Muscle layer of colon (tissue), 2 donors: ENCODE results near the gene NHS.

Experiments used
- H3K27ac ChIP-seq: one replicate; pipeline ENCODE4 v1.7.0; 2013; ENCODE audit warnings: low read depth, mild to moderate bottlenecking, low read length, moderate library complexity
- H3K27me3 ChIP-seq, 2 donors: one replicate each; pipeline ENCODE4 v1.7.0; 2013; ENCODE audit warnings: low read length in 2 of 2, mild to moderate bottlenecking in 2 of 2; ENCODE audit not compliant: insufficient read depth in 2 of 2, control insufficient read depth in 1 of 2
- H3K36me3 ChIP-seq: one replicate; pipeline ENCODE4 v1.7.0; 2013; ENCODE audit warnings: mild to moderate bottlenecking, low read length; ENCODE audit not compliant: insufficient read depth
- H3K4me1 ChIP-seq: one replicate; pipeline ENCODE4 v1.7.0; 2013; ENCODE audit warnings: mild to moderate bottlenecking, low read length; ENCODE audit not compliant: insufficient read depth
- H3K4me3 ChIP-seq, 2 donors: one replicate each; pipeline ENCODE4 v1.7.0; 2013; ENCODE audit warnings: low read length in 2 of 2, low read depth in 1 of 2, mild to moderate bottlenecking in 1 of 2, moderate library complexity in 1 of 2
- H3K9ac ChIP-seq: one replicate; pipeline ENCODE4 v1.7.0; 2013; ENCODE audit warnings: low read length
- H3K9me3 ChIP-seq: one replicate; pipeline ENCODE4 v1.7.0; 2013; ENCODE audit warnings: mild to moderate bottlenecking, low read length
- donor health status: abdominal sarcoma.
- donor health status: Adenocarcinoma of cecum.

Gene NHS

GRCh38 chrX:17710871-17711301, 335.9 kb downstream of the NHS start:
- H3K27me3 ChIP-seq = no peaks in the 10 kb centered on the region
- peaks cover 6% of the 10 kb centered on the region for H3K4me1 ChIP-seq
- H3K9me3 ChIP-seq = no peaks in the 10 kb centered on the region
- no peak overlapping the region for H3K9ac ChIP-seq
- no peaks in the 10 kb centered on the region for H3K36me3 ChIP-seq
- no peak overlapping the region for H3K27ac ChIP-seq
- H3K4me3 ChIP-seq = no peak overlapping the region

- Histone ChIP-seq H3K4me1 (peaks cover 6% of the 10 kb centered on the region), H3K36me3 (no peaks in the 10 kb centered on the region), H3K27ac (no peak overlapping the region), H3K4me3 (no peak overlapping the region), H3K27me3 (no peaks in the 10 kb centered on the region), H3K9me3 (no peaks in the 10 kb centered on the region), H3K9ac (no peak overlapping the region)
Observed at GRCh38 chrX:17713288-17713687, 338.3 kb downstream of the NHS start.

- no peaks in the 10 kb centered on the region for H3K9me3 ChIP-seq
- no peaks in the 10 kb centered on the region for H3K4me1 ChIP-seq
- H3K27ac ChIP-seq = no peak overlapping the region
- no peaks in the 10 kb centered on the region for H3K27me3 ChIP-seq
- H3K4me3 ChIP-seq = no peak overlapping the region
- no peaks in the 10 kb centered on the region for H3K36me3 ChIP-seq
- no peak overlapping the region for H3K9ac ChIP-seq
Observed at GRCh38 chrX:17718649-17719165, 343.7 kb downstream of the NHS start.

- H3K27me3 ChIP-seq = no peaks in the 10 kb centered on the region
- H3K36me3 ChIP-seq = no peaks in the 10 kb centered on the region
- no peak overlapping the region for H3K27ac ChIP-seq
- no peaks in the 10 kb centered on the region for H3K4me1 ChIP-seq
- H3K4me3 ChIP-seq = no peak overlapping the region
- H3K9ac ChIP-seq = no peak overlapping the region
- no peaks in the 10 kb centered on the region for H3K9me3 ChIP-seq
Observed at GRCh38 chrX:17719711-17720110, 344.7 kb downstream of the NHS start.

- no peaks in the 10 kb centered on the region for H3K9me3 ChIP-seq
- peaks cover 0 to 5% of the 10 kb centered on the region in 2 donors for H3K27me3 ChIP-seq
- no peaks in the 10 kb centered on the region for H3K4me1 ChIP-seq
- no peak overlapping the region for H3K9ac ChIP-seq
- no peak overlapping the region for H3K4me3 ChIP-seq
- H3K36me3 ChIP-seq = no peaks in the 10 kb centered on the region
- H3K27ac ChIP-seq = no peak overlapping the region
Observed at GRCh38 chrX:17721715-17722114, 346.7 kb downstream of the NHS start.

GRCh38 chrX:17725181-17725580, 350.2 kb downstream of the NHS start:
- no peaks in the 10 kb centered on the region for H3K9me3 ChIP-seq
- peaks cover 0 to 5% of the 10 kb centered on the region in 2 donors for H3K27me3 ChIP-seq
- no peaks in the 10 kb centered on the region for H3K4me1 ChIP-seq
- H3K4me3 ChIP-seq = no peak overlapping the region
- H3K36me3 ChIP-seq = peaks cover 8% of the 10 kb centered on the region
- no peak overlapping the region for H3K9ac ChIP-seq
- H3K27ac ChIP-seq = no peak overlapping the region

GRCh38 chrX:17732138-17732783, 357.3 kb downstream of the NHS start:
- H3K4me3 ChIP-seq = no peak overlapping the region
- H3K9me3 ChIP-seq = no peaks in the 10 kb centered on the region
- peaks cover 8% of the 10 kb centered on the region for H3K36me3 ChIP-seq
- no peak overlapping the region for H3K9ac ChIP-seq
- no peaks in the 10 kb centered on the region for H3K4me1 ChIP-seq
- no peaks in the 10 kb centered on the region for H3K27me3 ChIP-seq
- no peak overlapping the region for H3K27ac ChIP-seq

GRCh38 chrX:17735406-17735805, 360.4 kb downstream of the NHS start:
- Histone ChIP-seq H3K4me3 (no peak overlapping the region), H3K36me3 (no peaks in the 10 kb centered on the region), H3K27me3 (peaks cover 0 to 4% of the 10 kb centered on the region in 2 donors), H3K4me1 (no peaks in the 10 kb centered on the region), H3K27ac (peak overlapping the region; percentile 3), H3K9ac (no peak overlapping the region), H3K9me3 (no peaks in the 10 kb centered on the region)

GRCh38 chrX:17736478-17736855, 361.5 kb downstream of the NHS start:
- H3K9ac ChIP-seq = no peak overlapping the region

GRCh38 chrX:17736856-17737709, 362.1 kb downstream of the NHS start, which contains the start of gene SCML1:
Gene SCML1, plus strand, starts transcription at chrX:17737493. Its CDS starts 6,694 bp downstream, at chrX:17744187.
- Histone ChIP-seq H3K9ac (peak within 1 kb of the TSS; percentile 66), H3K4me1 (no peaks in the 10 kb centered on the region), H3K36me3 (no peaks in the 10 kb centered on the region), H3K9me3 (no peaks in the 10 kb centered on the region), H3K4me3 (peak within 1 kb of the TSS; percentile 36 to 70), H3K27ac (peak within 1 kb of the TSS; percentile 89), H3K27me3 (peaks cover 4 to 6% of the 10 kb centered on the region in 2 donors)

More at GRCh38 chrX:17736478-17736855, 361.5 kb downstream of the NHS start:
- Histone ChIP-seq H3K27me3 (peaks cover 4 to 5% of the 10 kb centered on the region in 2 donors), H3K27ac (peak overlapping the region; percentile 35), H3K4me1 (no peaks in the 10 kb centered on the region), H3K9me3 (no peaks in the 10 kb centered on the region), H3K4me3 (peak overlapping the region in 1 of 2 donors; percentile 39), H3K36me3 (no peaks in the 10 kb centered on the region)

GRCh38 chrX:17737710-17737985, 362.6 kb downstream of the NHS start:
- H3K9me3 ChIP-seq = no peaks in the 10 kb centered on the region
- peak overlapping the region; percentile 36 to 70 for H3K4me3 ChIP-seq
- peaks cover 4 to 6% of the 10 kb centered on the region in 2 donors for H3K27me3 ChIP-seq
- H3K9ac ChIP-seq = peak overlapping the region; percentile 66
- no peaks in the 10 kb centered on the region for H3K36me3 ChIP-seq
- H3K27ac ChIP-seq = peak overlapping the region; percentile 89
- no peaks in the 10 kb centered on the region for H3K4me1 ChIP-seq
